Smooth muscle cell (in vitro differentiated cells): ENCODE measurements around the gene MSX1. TPM values are rescaled to one million over a fixed set of nuclear protein-coding genes. Genes with fewer than 3 reads are reported as not detected.

Experiments used
- DNase-seq: peaks from one replicate; lab custom pipeline; 2025; ENCODE audit not compliant: unreplicated experiment; lab: John Stamatoyannopoulos, UW
- H2AFZ ChIP-seq: fragments of 200-600 bp; sonication (generic); 2 replicates; pipeline ENCODE4 v1.6.0; 2016; ENCODE audit warnings: antibody characterized with exemption, low read depth, mild to moderate bottlenecking
- H3F3A ChIP-seq: fragments of 200-600 bp; sonication (generic); 2 replicates; pipeline ENCODE4 v1.6.0; 2017; ENCODE audit warnings: antibody characterized with exemption, low read depth
- H3K27ac ChIP-seq: fragments of 200-600 bp; sonication (generic); 2 replicates; pipeline ENCODE4 v1.5.1; 2016; ENCODE audit warnings: low read depth, mild to moderate bottlenecking
- H3K27me3 ChIP-seq: fragments of 200-600 bp; sonication (generic); 2 replicates; pipeline ENCODE4 v1.6.1; 2016; ENCODE audit warnings: low read depth, mild to moderate bottlenecking
- H3K36me3 ChIP-seq: fragments of 200-600 bp; sonication (generic); 2 replicates; pipeline ENCODE4 v1.5.1; 2016; ENCODE audit warnings: low read depth
- H3K4me1 ChIP-seq: fragments of 200-600 bp; sonication (generic); 2 replicates; pipeline ENCODE4 v1.5.1; 2016; ENCODE audit warnings: low read depth
- H3K4me2 ChIP-seq: fragments of 200-600 bp; sonication (generic); 2 replicates; pipeline ENCODE4 v1.6.0; 2016; ENCODE audit warnings: mild to moderate bottlenecking
- H3K4me3 ChIP-seq: fragments of 200-600 bp; sonication (generic); 2 replicates; pipeline ENCODE4 v1.5.1; 2016; ENCODE audit warnings: mild to moderate bottlenecking
- H3K79me2 ChIP-seq: fragments of 200-600 bp; sonication (generic); 2 replicates; pipeline ENCODE4 v1.6.0; 2016; ENCODE audit warnings: low read depth, mild to moderate bottlenecking
- H3K9ac ChIP-seq: fragments of 200-600 bp; sonication (generic); 2 replicates; pipeline ENCODE4 v1.6.0; 2016; ENCODE audit warnings: low read depth
- H3K9me3 ChIP-seq: fragments of 200-600 bp; sonication (generic); replicated peaks from 2 replicates; pipeline ENCODE4 v1.5.1; 2016; ENCODE audit warnings: low read depth
- H4K20me1 ChIP-seq: fragments of 200-600 bp; sonication (generic); 2 replicates; pipeline ENCODE4 v1.6.0; 2016; ENCODE audit warnings: low read depth
- WGBS: methylation state at CpG from one replicate; pipeline ENCODE4 v1.1.7; 2016; ENCODE audit warnings: low lambda C conversion rate; 5-methylcytosine and 5-hydroxymethylcytosine counted together
- polyA plus RNA-seq: library from polyadenylated mRNA; unstranded; fragments of >200 nt; fragmentation: Nextera tagmentation; extraction: Ambion mirVana; gene quantifications from 2 replicates; pipeline ENCODE4 v1.2.1, GENCODE V29; 2016
- total RNA-seq: library from RNA; depleted of rRNA; stranded (reverse); fragments of >200 nt; gene quantifications from 2 replicates; pipeline ENCODE4 v1.2.3, GENCODE V29; 2014
- TF ChIP-seq, protein P1 (sequence below): fragments of 200-600 bp; sonication (generic); IDR thresholded peaks from 2 replicates; pipeline ENCODE4 v1.5.1; 2017; ENCODE audit warnings: borderline replicate concordance, mild to moderate bottlenecking, antibody characterized with exemption; ENCODE audit not compliant: insufficient read depth, poor library complexity, severe bottlenecking

Gene MSX1
- total and polyA plus RNA-seq, 2 experiments from 2014 or later, result 13.4 to 27.5 TPM

DNA sequence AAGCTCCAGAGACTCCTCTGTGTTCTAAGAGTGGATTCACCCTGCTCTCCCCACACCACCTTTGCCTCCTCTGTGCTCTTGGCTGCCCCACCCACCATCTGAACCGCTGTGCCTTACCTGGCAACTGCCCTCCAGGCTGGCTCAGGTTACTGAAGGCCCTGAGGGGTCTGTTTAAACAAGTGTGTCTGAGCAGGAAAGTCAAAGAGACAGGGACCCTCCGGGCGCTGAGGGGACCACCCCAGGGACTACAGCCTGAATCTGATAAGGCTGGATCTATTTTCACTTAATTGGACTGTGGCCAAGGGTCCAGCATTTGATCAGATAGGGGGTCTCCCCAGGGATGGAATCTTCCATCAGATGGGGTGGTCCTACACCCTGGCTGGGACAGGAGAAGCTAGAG lies 10.4 kb upstream of the MSX1 start:
- TF ChIP-seq, protein P1, sequence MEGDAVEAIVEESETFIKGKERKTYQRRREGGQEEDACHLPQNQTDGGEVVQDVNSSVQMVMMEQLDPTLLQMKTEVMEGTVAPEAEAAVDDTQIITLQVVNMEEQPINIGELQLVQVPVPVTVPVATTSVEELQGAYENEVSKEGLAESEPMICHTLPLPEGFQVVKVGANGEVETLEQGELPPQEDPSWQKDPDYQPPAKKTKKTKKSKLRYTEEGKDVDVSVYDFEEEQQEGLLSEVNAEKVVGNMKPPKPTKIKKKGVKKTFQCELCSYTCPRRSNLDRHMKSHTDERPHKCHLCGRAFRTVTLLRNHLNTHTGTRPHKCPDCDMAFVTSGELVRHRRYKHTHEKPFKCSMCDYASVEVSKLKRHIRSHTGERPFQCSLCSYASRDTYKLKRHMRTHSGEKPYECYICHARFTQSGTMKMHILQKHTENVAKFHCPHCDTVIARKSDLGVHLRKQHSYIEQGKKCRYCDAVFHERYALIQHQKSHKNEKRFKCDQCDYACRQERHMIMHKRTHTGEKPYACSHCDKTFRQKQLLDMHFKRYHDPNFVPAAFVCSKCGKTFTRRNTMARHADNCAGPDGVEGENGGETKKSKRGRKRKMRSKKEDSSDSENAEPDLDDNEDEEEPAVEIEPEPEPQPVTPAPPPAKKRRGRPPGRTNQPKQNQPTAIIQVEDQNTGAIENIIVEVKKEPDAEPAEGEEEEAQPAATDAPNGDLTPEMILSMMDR, result no peak
- H3K4me2 ChIP-seq, result no peak overlapping the region
- no peaks in the 10 kb centered on the region for H4K20me1 ChIP-seq
- no peaks in the 10 kb centered on the region for H3K36me3 ChIP-seq
- peaks cover 14% of the 10 kb centered on the region for H3F3A ChIP-seq
- peaks cover 6% of the 10 kb centered on the region for H3K4me1 ChIP-seq
- WGBS, result 68% methylated on average over 3 of the region's 3 CpGs
- H3K9me3 ChIP-seq, result no peaks in the 10 kb centered on the region
- H2AFZ ChIP-seq, result no peak overlapping the region
- no peaks in the 10 kb centered on the region for H3K79me2 ChIP-seq
- H3K27me3 ChIP-seq, result peaks cover under 1% of the 10 kb centered on the region
- no peak overlapping the region for H3K9ac ChIP-seq
- no peak overlapping the region for H3K4me3 ChIP-seq
- DNase-seq, result no peak
- H3K27ac ChIP-seq, result no peak overlapping the region

DNA sequence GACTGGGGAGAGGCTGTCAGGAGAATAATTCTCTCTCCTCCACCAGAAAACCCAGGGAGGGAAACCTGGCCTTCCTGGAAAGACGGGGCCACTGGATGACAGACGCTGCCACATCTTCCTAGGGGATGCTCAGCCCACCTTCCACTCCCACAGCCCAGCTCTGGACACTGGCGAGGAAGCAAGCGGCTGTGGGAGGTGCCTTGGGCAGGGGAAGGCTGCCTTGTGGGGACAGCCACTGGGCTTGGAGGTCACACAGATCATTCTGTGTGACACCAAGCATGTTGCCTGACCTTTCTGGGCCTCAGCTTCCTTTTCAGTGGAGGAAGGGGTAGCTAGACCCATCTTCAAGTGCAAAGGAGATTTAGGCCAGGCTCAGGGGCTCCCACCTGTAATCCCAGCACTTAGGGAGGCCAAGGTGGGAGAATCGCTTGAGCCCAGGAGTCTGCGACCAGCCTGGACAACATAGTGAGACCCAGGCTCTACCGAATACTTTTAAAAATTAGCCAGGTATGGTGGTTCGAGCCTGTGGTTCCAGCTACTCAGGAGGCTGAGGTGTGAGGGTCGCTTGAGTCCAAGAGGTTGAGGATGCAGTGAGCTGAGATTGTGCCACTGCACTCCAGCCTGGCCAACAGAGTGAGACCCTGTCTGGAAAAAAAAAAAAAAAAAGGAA lies 9.8 kb upstream of the MSX1 start:
- Histone ChIP-seq H4K20me1 (no peaks in the 10 kb centered on the region), H3K9ac (no peak overlapping the region), H3K9me3 (no peaks in the 10 kb centered on the region), H3K4me3 (no peak overlapping the region), H3F3A (peaks cover 14% of the 10 kb centered on the region), H3K4me1 (peaks cover 6% of the 10 kb centered on the region), H3K4me2 (no peak overlapping the region), H3K36me3 (no peaks in the 10 kb centered on the region), H3K27me3 (peaks cover 6% of the 10 kb centered on the region), H2AFZ (no peak overlapping the region), H3K79me2 (no peaks in the 10 kb centered on the region), H3K27ac (no peak overlapping the region)
- 98% methylated on average over 9 of the region's 9 CpGs for whole genome bisulfite sequencing
- TF ChIP-seq, protein P1, result no peak
- no peak for DNase-seq

DNA sequence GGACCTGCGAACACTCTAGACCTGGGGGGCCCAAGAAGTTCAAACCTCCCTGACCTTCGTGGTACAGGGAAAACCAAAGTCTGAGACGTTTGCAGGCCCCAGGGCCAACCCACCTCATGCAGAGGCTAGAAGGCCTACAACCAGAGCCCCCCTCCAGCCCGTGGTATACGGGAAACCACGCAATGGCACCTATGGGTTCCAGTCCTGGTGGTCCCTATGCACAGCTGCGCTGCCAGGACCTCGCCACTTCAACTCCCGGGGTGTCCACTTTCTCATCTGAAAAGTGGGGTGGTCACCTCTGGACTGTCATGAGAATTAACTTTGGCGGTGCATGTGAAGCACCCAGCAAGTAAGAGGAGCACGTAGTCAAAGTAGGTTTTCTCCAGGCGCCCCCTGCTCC lies 8.4 kb upstream of the MSX1 start:
- Histone ChIP-seq H3K27ac (no peak overlapping the region), H3K9me3 (no peaks in the 10 kb centered on the region), H3K4me2 (no peak overlapping the region), H4K20me1 (no peaks in the 10 kb centered on the region), H3K4me1 (peaks cover 13% of the 10 kb centered on the region), H3K79me2 (no peaks in the 10 kb centered on the region), H3K9ac (no peak overlapping the region), H2AFZ (no peak overlapping the region), H3K4me3 (no peak overlapping the region), H3F3A (peaks cover 20% of the 10 kb centered on the region), H3K27me3 (peaks cover 18% of the 10 kb centered on the region), H3K36me3 (no peaks in the 10 kb centered on the region)
- WGBS, result 98% methylated on average over 12 of the region's 12 CpGs
- DNase-seq, result no peak
- TF ChIP-seq, protein P1, result no peak

DNA sequence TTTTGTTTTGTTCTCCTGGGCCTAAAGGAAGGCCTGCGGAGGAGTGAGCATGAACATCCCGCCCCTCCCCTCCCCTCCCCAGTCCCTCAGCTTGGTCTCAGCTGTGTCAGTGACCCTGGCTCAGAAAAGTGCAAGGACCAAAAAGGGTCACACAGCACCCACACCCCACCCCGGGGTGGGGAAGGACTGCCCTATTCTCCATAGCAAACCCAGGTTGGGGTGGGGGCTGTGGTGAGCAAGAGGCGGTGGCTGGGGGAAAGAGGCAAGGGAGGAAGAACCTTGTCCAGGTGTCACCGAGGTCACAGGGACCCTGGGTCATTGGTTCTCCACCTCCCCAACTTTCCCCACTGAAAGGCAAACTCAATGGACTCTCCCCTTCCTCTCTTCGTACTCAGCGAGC lies 7.6 kb upstream of the MSX1 start:
- Histone ChIP-seq H3F3A (peaks cover 21% of the 10 kb centered on the region), H3K36me3 (no peaks in the 10 kb centered on the region), H3K4me1 (peaks cover 20% of the 10 kb centered on the region), H2AFZ (no peak overlapping the region), H3K27ac (peak overlapping the region; percentile 78), H3K4me2 (no peak overlapping the region), H3K79me2 (no peaks in the 10 kb centered on the region), H3K9ac (no peak overlapping the region), H3K27me3 (peaks cover 19% of the 10 kb centered on the region), H4K20me1 (no peaks in the 10 kb centered on the region), H3K9me3 (no peaks in the 10 kb centered on the region), H3K4me3 (no peak overlapping the region)
- DNase-seq, result no peak
- TF ChIP-seq, protein P1, result no peak
- 88% methylated on average over 7 of the region's 7 CpGs for WGBS
